ENCODE measurements around the gene DISP3.

DNA sequence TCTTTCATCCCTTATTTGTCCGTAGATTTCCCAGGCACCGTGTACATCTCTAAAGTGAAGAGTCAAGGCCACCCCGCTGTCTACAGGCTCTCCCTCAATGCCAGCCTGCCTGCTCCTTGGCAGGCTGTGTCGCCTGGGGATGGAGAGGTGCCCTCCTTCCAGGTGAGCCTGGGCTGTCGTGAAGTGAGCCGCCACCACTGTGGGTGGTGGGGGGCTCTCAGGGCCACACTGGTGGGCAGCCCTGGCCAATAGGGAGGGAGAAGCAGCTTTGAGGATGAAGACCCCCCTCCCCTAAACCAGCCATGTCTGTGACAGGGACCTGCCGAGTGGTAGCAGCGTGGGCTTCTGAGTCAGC is 46.2 kb downstream of the DISP3 start:
- TF ChIP-seq EZH2phosphoT487 (IDR thresholded peaks at IDR 0.05; ENCODE audit: insufficient read depth, low read depth) (no peak), EZH2 (IDR thresholded peaks at IDR 0.05; ENCODE audit: insufficient read depth, poor library complexity, severe bottlenecking) (no peak)

Data from GM23248 (cell line).